AG09319 (cell line): ENCODE results near the gene MPP4.
A peak's percentile ranks its signal among the peaks of the same experiment; 100 is the strongest.

Experiments used
- DNase-seq: peaks from one replicate; pipeline ENCODE4 v3.0.0-alpha.2; 2010; ENCODE audit warnings: low read depth; ENCODE audit errors: extremely low read depth
- TF ChIP-seq, protein P1 (sequence below): IDR thresholded peaks from 2 replicates; pipeline ENCODE4 v1.5.1; 2011; ENCODE audit warnings: low read depth, mild to moderate bottlenecking, inconsistent platforms, low read length, moderate library complexity

Gene MPP4

DNA sequence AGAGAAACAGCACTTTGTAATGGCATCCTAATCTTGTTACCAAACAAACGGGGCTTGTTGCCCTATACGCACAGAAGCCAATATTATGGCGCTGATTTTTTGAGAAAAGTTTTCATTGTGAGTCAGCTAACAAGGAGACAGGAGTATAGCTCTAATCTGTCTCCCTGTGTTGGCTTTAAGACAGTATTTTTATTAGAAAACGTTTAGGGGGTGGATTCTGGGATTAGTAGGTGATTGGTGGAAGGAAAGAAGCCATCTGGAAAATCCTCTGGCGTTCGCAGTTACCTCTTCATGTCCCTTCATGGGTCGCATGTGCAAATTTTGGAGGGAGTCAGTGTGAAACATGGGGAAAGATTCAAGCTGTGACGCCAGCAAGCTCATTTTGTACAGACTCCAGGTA, 54.4 kb downstream of the MPP4 start:
- TF ChIP-seq, protein P1, sequence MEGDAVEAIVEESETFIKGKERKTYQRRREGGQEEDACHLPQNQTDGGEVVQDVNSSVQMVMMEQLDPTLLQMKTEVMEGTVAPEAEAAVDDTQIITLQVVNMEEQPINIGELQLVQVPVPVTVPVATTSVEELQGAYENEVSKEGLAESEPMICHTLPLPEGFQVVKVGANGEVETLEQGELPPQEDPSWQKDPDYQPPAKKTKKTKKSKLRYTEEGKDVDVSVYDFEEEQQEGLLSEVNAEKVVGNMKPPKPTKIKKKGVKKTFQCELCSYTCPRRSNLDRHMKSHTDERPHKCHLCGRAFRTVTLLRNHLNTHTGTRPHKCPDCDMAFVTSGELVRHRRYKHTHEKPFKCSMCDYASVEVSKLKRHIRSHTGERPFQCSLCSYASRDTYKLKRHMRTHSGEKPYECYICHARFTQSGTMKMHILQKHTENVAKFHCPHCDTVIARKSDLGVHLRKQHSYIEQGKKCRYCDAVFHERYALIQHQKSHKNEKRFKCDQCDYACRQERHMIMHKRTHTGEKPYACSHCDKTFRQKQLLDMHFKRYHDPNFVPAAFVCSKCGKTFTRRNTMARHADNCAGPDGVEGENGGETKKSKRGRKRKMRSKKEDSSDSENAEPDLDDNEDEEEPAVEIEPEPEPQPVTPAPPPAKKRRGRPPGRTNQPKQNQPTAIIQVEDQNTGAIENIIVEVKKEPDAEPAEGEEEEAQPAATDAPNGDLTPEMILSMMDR, result no peak
- DNase-seq, result no peak

DNA sequence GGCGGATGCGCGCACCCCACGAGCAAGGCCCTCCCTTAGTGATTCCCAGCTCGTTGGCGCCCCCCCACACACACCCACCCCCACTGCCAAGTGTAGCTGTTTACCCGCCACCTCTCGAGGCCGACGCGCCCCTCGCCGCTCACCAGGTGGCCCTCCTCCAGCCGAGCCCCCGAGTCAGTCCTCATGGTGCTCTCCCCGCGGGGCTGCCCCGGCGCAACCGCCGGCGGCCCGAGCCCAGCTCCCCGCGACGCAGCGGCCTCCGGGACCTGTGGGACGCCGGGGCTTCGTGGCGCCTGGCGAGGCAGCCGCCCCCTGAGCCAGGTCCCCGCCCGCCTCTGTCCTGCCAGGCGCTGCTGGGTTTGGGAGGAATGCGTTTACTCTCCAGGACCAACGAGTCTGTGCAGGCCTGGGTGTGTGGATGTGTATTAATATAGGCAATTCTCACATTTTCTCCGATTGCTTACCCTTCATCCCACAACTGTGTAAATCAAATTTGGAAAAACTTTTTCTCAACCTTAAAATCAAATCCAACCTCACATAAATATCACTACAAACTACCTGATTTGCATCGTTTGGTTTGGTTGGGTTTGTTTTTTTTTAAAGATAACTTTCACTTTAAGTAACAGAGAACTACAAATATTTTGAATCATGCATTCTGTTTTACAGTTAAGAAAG, 55.1 kb downstream of the MPP4 start, which contains the start of gene TMEM237:
Gene TMEM237, minus strand, starts transcription at position 288 of the 675 bp plus-strand sequence. Its CDS starts 103 bp downstream, at position 185.
- no peak for DNase-seq
- TF ChIP-seq, protein P1, result no peak

DNA sequence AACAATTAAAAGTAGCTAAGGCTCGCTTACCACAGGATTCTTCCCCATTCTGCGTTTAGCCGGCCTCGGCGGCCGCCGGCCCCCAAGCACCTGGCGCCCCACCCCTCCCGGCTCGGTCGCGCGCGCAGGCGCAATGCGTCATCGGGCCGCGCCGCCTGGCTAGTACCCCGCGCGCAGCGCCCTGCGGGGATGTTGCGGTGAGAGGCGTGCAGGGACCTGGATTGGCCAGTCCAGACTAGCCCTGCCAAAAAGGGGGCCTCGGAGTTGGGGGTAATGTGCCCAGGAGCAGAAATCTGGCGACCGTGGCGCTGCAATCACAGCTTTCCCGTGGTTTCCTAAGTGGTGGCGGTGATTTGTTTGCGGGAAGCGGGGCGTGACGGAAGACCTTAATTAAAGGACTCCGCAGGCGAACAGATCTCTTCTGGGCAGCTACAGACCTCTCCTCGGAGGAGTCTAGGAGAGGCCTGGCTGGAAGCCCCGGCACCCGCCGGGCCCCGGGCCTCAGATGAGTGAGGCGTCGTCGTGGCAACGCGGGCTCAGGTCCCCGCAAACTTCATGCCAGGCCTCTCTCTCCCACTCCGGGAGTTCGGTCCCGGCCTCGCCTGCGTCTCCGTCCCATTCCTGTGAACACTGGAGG, 55.7 kb downstream of the MPP4 start:
- TF ChIP-seq, protein P1, result no peak
- DNase-seq, result peak; percentile 46

DNA sequence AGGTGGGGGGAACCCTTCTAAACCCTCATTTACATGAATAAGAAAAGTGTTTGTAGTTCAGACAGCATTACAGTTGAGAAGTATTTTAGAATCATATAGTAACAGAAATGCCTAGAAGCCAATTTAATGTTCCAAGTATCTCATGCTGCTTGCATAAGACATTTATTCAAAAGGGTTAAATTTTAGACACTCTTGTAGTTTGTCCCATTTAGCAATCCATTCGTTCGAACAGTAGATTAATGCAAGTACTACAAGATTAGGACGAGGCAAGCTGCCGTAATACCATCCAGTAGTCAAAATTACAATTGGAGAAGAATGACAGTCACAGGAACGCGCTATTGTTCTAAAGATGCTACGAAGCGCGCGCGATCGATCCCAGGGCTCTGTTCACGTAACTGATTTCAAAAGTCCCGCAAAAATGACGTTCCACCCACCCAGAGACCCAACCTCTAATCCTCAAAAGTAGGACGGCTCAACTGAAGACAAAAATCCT, 56.3 kb downstream of the MPP4 start:
- TF ChIP-seq, protein P1, result no peak
- no peak for DNase-seq

DNA sequence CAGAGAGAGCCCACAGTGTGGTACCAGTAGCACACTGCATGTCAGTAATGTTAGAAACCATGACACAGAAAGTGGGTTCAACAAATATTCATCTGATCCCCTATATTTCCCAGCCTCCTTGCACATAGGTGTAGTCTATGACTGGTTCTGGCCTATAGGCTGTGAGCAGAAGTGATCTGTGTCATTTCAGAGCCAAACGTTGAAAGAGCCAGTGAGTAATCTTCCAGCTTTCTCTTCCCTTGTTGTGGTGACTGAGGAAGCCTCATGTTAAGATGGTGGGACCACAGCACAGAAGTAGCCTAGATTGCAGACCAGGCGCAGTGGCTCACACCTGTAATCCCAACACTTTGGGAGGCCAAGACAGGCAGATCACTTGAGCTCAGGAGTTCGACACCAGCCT, 59.2 kb downstream of the MPP4 start:
- DNase-seq, result no peak
- TF ChIP-seq, protein P1, result no peak

DNA sequence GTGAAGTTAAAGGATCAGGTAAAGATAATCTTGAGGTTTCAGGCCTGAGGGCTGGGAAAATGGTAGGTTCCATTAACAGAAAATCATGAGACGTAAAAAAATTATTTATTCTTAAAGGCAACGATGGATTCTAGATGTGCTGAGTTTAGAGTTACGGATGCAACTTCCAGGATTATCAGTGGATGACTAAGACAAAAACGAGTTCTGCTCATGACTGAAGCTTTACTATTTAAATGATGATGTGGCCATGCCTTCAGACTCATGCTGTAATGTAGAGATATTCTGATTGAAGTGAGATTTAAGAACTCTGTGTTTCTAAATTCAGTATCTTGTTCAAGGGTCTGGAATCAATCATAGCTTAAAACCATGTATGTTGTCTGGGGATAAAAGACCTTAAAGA, 60.1 kb downstream of the MPP4 start:
- TF ChIP-seq, protein P1, result no peak
- DNase-seq, result no peak

DNA sequence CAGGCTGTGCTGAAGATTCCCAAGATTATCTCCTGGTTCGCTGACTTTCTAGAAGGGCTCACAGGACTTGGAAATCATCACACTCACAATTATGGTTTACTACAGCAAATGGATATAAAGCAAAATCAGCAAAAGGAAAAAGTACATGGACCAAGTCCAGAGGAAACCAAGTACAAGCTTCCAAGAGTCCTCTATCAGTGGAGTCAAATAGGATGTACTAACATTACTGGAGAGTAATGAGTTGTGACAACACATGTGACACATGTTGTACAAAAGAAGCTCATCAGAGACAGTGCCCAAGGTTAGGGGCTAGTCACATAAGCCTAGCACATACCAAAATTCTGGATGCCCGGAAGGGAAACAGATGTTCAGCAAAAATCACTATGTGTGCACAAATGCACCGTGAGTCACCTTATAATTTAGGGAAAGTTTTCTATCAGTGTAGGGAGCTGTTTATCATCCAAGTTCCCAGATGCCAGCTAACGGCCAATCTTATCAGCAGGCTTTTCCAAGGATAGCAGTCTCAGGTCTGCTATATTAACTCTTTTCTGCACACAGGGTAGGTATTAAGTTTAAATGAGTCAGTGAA, 64.7 kb downstream of the MPP4 start:
- no peak for DNase-seq

More for the DNA sequence above, 64.7 kb downstream of the MPP4 start:
- TF ChIP-seq, protein P1, result no peak
